Caco-2 (cell line): ENCODE measurements around the gene TOMM20. TPM values are rescaled to one million over a fixed set of nuclear protein-coding genes. Genes with fewer than 3 reads are reported as not detected.

Source experiments
- BruUV-seq: library from RNA; stranded (reverse); fragments of 400-500 nt; replicated peaks from 2 replicates; lab custom pipeline; 2021; lab: Mats Ljungman, UMichigan
- CTCF ChIA-PET: fragments of 300-600 bp; sonication (Branson Sonifier 250); formaldehyde crosslinking; loops from one replicate; lab custom pipeline; 2022; ENCODE audit warnings: antibody characterized with exemption; lab: Charles Lee
- POLR2A ChIA-PET: fragments of 300-600 bp; sonication (Branson Sonifier 250); formaldehyde crosslinking; loops from one replicate; lab custom pipeline; 2022; ENCODE audit warnings: antibody characterized with exemption; lab: Charles Lee
- DNase-seq, 2 experiments: peaks; one replicate each; pipeline versions ENCODE4 v3.0.0 to v3.0.0-alpha.2; 2020 to 2022
- H3K27me3 ChIP-seq: replicated peaks from 2 replicates; pipeline ENCODE4 v1.6.0; 2011; ENCODE audit warnings: low read length; ENCODE audit not compliant: control insufficient read depth, insufficient read depth
- H3K36me3 ChIP-seq: 2 replicates; pipeline ENCODE4 v1.5.1; 2011; ENCODE audit warnings: low read length; ENCODE audit not compliant: control insufficient read depth, insufficient read depth
- H3K4me1 ChIP-seq: fragments of 250-450 bp; sonication (Bioruptor Pico); 2 replicates; pipeline ENCODE4 v1.5.1; 2020; ENCODE audit warnings: mild to moderate bottlenecking
- H3K4me3 ChIP-seq: 2 replicates; pipeline ENCODE4 v1.5.1; 2011; ENCODE audit warnings: low read depth, mild to moderate bottlenecking, control low read depth, low read length
- H3K9me3 ChIP-seq: fragments of 250-450 bp; sonication (Bioruptor Pico); 2 replicates; pipeline ENCODE4 v1.5.1; 2020; ENCODE audit warnings: mild to moderate bottlenecking, moderate library complexity
- H3K27ac Mint-ChIP-seq: one replicate; pipeline ENCODE4 v1.8.0; 2022; ENCODE audit warnings: mixed read lengths; ENCODE audit not compliant: unreplicated experiment
- H3K27me3 Mint-ChIP-seq: one replicate; pipeline ENCODE4 v1.8.0; 2022; ENCODE audit warnings: mixed read lengths; ENCODE audit not compliant: insufficient read depth, unreplicated experiment
- H3K36me3 Mint-ChIP-seq: one replicate; pipeline ENCODE4 v1.8.0; 2022; ENCODE audit warnings: mild to moderate bottlenecking, mixed read lengths; ENCODE audit not compliant: insufficient read depth, unreplicated experiment
- H3K4me1 Mint-ChIP-seq: one replicate; pipeline ENCODE4 v1.8.0; 2022; ENCODE audit warnings: low read depth, mixed read lengths; ENCODE audit not compliant: unreplicated experiment
- H3K4me3 Mint-ChIP-seq: one replicate; pipeline ENCODE4 v1.8.0; 2022; ENCODE audit warnings: mild to moderate bottlenecking, moderate library complexity, mixed read lengths; ENCODE audit not compliant: unreplicated experiment
- H3K9me3 Mint-ChIP-seq: one replicate; pipeline ENCODE4 v1.8.0; 2022; ENCODE audit warnings: mixed read lengths; ENCODE audit not compliant: unreplicated experiment
- intact Hi-C: fragments of 100-400 bp; cut with micrococcal nuclease; formaldehyde crosslinking; loops from one replicate; pipeline ENCODE4 v1.10.0; 2022; ENCODE audit not compliant: unreplicated experiment
- total RNA-seq: library from RNA; stranded (reverse); gene quantifications from 2 replicates; pipeline ENCODE4 v1.2.3, GENCODE V29; 2022
- TF ChIP-seq, protein P1 (sequence below), 2 experiments: fragments of 200-600 bp in 1 of 2; IDR thresholded peaks; 1 replicate in 1 of 2; 2 replicates in 1 of 2; pipeline versions ENCODE4 v1.5.1 to v1.8.0; 2011 to 2022; ENCODE audit warnings: antibody characterized with exemption in 1 of 2, control low read depth in 1 of 2, inconsistent platforms in 1 of 2, low read depth in 1 of 2, low read length in 1 of 2, mild to moderate bottlenecking in 1 of 2, moderate library complexity in 1 of 2; ENCODE audit not compliant: insufficient read depth in 1 of 2, severe bottlenecking in 1 of 2, unreplicated experiment in 1 of 2

The TOMM20 gene
- total RNA-seq, 1 experiment from 2014 or later, result 137 TPM

DNA sequence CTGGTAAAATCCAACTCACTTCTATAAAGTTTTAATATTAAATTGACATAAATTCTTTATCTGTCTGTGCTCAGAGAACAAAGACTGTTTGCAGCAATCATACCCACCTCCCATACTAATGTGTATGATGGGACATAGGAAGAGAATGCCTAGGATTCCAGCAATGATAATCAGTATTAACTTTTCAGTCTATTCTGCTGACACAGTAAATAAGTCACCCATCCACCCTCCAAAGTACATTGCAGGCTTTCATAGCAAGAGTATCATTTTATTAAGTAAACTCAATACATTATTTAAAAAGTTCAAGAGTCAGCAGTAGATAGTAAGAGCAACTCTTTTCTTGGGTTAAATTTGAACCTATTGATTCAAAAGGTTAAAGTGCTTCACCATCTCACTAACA lies 23.6 kb upstream of the TOMM20 start:
- no peak overlapping the region for H3K4me3 Mint-ChIP-seq
- TF ChIP-seq, protein P1, sequence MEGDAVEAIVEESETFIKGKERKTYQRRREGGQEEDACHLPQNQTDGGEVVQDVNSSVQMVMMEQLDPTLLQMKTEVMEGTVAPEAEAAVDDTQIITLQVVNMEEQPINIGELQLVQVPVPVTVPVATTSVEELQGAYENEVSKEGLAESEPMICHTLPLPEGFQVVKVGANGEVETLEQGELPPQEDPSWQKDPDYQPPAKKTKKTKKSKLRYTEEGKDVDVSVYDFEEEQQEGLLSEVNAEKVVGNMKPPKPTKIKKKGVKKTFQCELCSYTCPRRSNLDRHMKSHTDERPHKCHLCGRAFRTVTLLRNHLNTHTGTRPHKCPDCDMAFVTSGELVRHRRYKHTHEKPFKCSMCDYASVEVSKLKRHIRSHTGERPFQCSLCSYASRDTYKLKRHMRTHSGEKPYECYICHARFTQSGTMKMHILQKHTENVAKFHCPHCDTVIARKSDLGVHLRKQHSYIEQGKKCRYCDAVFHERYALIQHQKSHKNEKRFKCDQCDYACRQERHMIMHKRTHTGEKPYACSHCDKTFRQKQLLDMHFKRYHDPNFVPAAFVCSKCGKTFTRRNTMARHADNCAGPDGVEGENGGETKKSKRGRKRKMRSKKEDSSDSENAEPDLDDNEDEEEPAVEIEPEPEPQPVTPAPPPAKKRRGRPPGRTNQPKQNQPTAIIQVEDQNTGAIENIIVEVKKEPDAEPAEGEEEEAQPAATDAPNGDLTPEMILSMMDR (IDR thresholded peaks at IDR 0.05; ENCODE audit: insufficient read depth in 1 of 2, low read depth in 1 of 2, low read length in 1 of 2, severe bottlenecking in 1 of 2, unreplicated experiment in 1 of 2), result no peak
- intact Hi-C loops, result no loop called here
- H3K27me3 Mint-ChIP-seq, result no peaks in the 10 kb centered on the region
- peaks cover 6% of the 10 kb centered on the region; the same call in 1 of the 2 replicates for H3K4me1 ChIP-seq
- H3K36me3 ChIP-seq, result peaks cover 2% of the 10 kb centered on the region
- CTCF ChIA-PET, result no interaction called here
- BruUV-seq, result no TSS peak
- H3K27ac Mint-ChIP-seq, result no peak overlapping the region
- no peak overlapping the region for H3K4me3 ChIP-seq
- no peaks in the 10 kb centered on the region for H3K27me3 ChIP-seq
- H3K4me1 Mint-ChIP-seq, result no peaks in the 10 kb centered on the region
- POLR2A ChIA-PET, result no interaction called here
- H3K9me3 Mint-ChIP-seq, result no peaks in the 10 kb centered on the region
- H3K9me3 ChIP-seq, result no peaks in the 10 kb centered on the region
- H3K36me3 Mint-ChIP-seq, result peaks cover 65% of the 10 kb centered on the region
- no peak for DNase-seq

DNA sequence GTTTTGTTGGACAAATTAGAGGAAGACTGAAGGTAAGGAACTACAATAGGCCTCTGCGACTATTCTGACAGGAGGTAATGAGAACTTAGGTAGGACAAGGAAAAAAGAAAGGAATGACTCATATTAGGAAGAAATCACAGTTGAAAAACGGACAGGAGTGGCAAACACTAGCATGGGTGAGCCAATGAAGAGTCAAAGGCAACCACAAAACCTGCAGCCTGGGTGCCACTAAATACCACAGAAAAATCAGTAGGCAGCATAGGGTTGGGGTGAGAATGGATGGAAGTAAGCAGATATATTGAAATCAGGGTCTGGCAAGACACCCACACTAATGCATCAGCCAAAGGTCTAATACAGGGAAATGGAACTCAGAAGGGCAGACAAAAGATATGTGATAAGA lies 22.4 kb upstream of the TOMM20 start:
- TF ChIP-seq, protein P1 (IDR thresholded peaks at IDR 0.05; ENCODE audit: insufficient read depth in 1 of 2, low read depth in 1 of 2, low read length in 1 of 2, severe bottlenecking in 1 of 2, unreplicated experiment in 1 of 2), result no peak
- ChIA-PET CTCF (no interaction called here), POLR2A (no interaction called here)
- no peak overlapping the region for H3K4me3 Mint-ChIP-seq
- no peaks in the 10 kb centered on the region for H3K27me3 Mint-ChIP-seq
- no peaks in the 10 kb centered on the region for H3K27me3 ChIP-seq
- peaks cover 4% of the 10 kb centered on the region for H3K36me3 ChIP-seq
- intact Hi-C loops, result no loop called here
- no peaks in the 10 kb centered on the region for H3K9me3 Mint-ChIP-seq
- no peaks in the 10 kb centered on the region for H3K4me1 Mint-ChIP-seq
- no TSS peak for BruUV-seq
- H3K9me3 ChIP-seq, result no peaks in the 10 kb centered on the region
- H3K27ac Mint-ChIP-seq, result no peak overlapping the region
- H3K36me3 Mint-ChIP-seq, result peaks cover 70% of the 10 kb centered on the region
- no peak overlapping the region for H3K4me3 ChIP-seq
- DNase-seq, result no peak
- H3K4me1 ChIP-seq, result no peaks in the 10 kb centered on the region

DNA sequence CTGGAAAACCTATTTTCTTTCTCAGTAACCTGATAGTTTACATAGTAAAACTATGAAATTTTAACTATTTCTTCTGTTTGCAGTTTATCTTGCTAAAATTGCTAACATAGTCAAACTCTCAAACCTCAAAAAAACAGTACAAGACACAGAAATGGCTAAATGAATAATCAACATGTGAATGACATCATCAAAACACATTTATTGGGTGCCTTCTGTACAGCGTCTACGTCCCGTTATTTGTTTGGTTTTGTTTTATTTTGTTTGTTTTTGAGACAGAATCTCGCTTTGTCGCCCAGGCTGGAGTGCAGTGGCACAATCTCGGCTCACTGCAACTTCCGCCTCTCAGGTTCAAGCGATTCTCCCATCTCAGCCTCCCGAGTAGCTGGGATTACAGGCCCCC lies 21.2 kb upstream of the TOMM20 start:
- intact Hi-C loops, result no loop called here
- Mint-ChIP-seq H3K36me3 (peaks cover 75% of the 10 kb centered on the region), H3K4me1 (no peaks in the 10 kb centered on the region), H3K4me3 (no peak overlapping the region), H3K9me3 (no peaks in the 10 kb centered on the region), H3K27ac (no peak overlapping the region), H3K27me3 (no peaks in the 10 kb centered on the region)
- Histone ChIP-seq H3K4me1 (no peaks in the 10 kb centered on the region), H3K9me3 (no peaks in the 10 kb centered on the region), H3K36me3 (peaks cover 7% of the 10 kb centered on the region), H3K4me3 (no peak overlapping the region), H3K27me3 (no peaks in the 10 kb centered on the region)
- ChIA-PET POLR2A (no interaction called here), CTCF (no interaction called here)
- no peak for DNase-seq
- BruUV-seq, result no TSS peak
- TF ChIP-seq, protein P1 (IDR thresholded peaks at IDR 0.05; ENCODE audit: insufficient read depth in 1 of 2, low read depth in 1 of 2, low read length in 1 of 2, severe bottlenecking in 1 of 2, unreplicated experiment in 1 of 2), result no peak
